Left ventricle myocardium inferior (tissue), 1 donor: ENCODE measurements around the gene L3MBTL4. TPM values are rescaled to one million over a fixed set of nuclear protein-coding genes. Genes with fewer than 3 reads are reported as not detected.

Experiments used
- DNase-seq: peaks from one replicate; pipeline ENCODE4 v3.0.0-alpha.2; 2020
- H3K27ac ChIP-seq: fragments of 200-600 bp; replicated peaks from 2 replicates; pipeline ENCODE4 v1.8.0; 2021
- H3K27me3 ChIP-seq: fragments of 200-600 bp; 2 replicates; pipeline ENCODE4 v1.8.0; 2021; ENCODE audit warnings: low read depth
- H3K36me3 ChIP-seq: fragments of 200-600 bp; 2 replicates; pipeline ENCODE4 v1.8.0; 2021
- H3K4me1 ChIP-seq: fragments of 200-600 bp; 2 replicates; pipeline ENCODE4 v1.8.0; 2021
- H3K4me3 ChIP-seq: fragments of 200-600 bp; 2 replicates; pipeline ENCODE4 v1.8.0; 2021; ENCODE audit warnings: mild to moderate bottlenecking, moderate library complexity
- H3K9me3 ChIP-seq: fragments of 200-600 bp; replicated peaks from 2 replicates; pipeline ENCODE4 v1.8.0; 2021
- intact Hi-C: fragments of 100-400 bp; cut with micrococcal nuclease; formaldehyde crosslinking; loops from one replicate; pipeline ENCODE4 v1.11.0; 2022
- total RNA-seq: library from RNA; stranded (reverse); fragmentation: NEBNext Ultra II Directional; extraction: Animal tissue kit (Norgen Biotek cat#: 25700); gene quantifications from one replicate; pipeline ENCODE4 v1.2.1, GENCODE V29; 2021
- TF ChIP-seq, protein P1 (sequence below): fragments of 200-600 bp; IDR thresholded peaks from 2 replicates; pipeline ENCODE4 v1.8.0; 2021; ENCODE audit warnings: antibody characterized with exemption, mild to moderate bottlenecking, borderline replicate concordance
- donor health status: DM: no; HTN: yes; CAD: no; lungs with severe emphysema.

Gene L3MBTL4
- total RNA-seq, 1 donor from 2014 or later: 3.5 TPM

DNA sequence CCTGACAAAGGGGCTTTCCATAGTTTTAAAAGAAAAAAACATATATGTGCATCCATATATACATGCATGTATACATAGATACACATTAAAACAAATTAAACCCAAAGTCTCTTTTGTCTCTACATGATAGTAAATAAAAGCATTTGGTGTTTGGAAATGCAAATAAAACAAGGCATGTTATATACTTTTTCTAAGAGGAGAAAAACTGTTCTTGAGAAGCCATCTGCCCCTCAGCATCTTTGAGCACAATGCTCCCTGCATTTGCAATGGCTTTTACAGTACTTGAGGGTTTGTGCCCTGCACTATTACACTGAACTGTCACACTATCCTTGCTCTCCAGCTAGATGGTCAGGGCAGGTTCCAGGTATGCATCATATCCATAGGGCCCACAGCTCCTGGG, 210.2 kb downstream of the L3MBTL4 start:
- H3K36me3 ChIP-seq: no peaks in the 10 kb centered on the region
- no peaks in the 10 kb centered on the region for H3K4me1 ChIP-seq
- H3K9me3 ChIP-seq: no peaks in the 10 kb centered on the region
- TF ChIP-seq, protein P1, sequence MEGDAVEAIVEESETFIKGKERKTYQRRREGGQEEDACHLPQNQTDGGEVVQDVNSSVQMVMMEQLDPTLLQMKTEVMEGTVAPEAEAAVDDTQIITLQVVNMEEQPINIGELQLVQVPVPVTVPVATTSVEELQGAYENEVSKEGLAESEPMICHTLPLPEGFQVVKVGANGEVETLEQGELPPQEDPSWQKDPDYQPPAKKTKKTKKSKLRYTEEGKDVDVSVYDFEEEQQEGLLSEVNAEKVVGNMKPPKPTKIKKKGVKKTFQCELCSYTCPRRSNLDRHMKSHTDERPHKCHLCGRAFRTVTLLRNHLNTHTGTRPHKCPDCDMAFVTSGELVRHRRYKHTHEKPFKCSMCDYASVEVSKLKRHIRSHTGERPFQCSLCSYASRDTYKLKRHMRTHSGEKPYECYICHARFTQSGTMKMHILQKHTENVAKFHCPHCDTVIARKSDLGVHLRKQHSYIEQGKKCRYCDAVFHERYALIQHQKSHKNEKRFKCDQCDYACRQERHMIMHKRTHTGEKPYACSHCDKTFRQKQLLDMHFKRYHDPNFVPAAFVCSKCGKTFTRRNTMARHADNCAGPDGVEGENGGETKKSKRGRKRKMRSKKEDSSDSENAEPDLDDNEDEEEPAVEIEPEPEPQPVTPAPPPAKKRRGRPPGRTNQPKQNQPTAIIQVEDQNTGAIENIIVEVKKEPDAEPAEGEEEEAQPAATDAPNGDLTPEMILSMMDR: no peak
- no peak overlapping the region for H3K27ac ChIP-seq
- H3K4me3 ChIP-seq: no peak overlapping the region
- intact Hi-C loops: loop anchor here (10.0 kb wide), 1 partner anchor 150 kb away; no protein-coding TSS in a partner anchor
- DNase-seq: no peak
- no peaks in the 10 kb centered on the region for H3K27me3 ChIP-seq

DNA sequence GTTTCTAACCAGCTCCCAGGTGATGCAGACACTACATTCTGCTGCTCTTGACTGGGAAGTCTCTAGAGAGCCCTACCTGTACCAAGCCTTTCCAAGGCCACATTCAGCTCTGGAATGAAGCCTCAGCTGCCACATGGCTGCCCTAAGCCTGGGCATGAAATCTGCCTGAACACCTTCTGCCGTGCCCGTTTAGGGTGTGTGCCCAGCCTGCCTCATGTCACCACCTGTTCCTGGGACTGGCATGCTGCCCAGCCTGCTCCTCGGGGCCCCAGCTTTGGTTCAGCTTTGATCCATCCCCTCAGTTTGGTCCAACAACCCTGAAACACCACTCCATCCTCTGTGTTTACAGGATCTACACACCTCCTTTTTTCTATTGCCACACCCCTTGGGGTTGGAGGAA, 210.9 kb downstream of the L3MBTL4 start:
- Histone ChIP-seq H3K9me3 (no peaks in the 10 kb centered on the region), H3K4me1 (no peaks in the 10 kb centered on the region), H3K27ac (no peak overlapping the region), H3K36me3 (no peaks in the 10 kb centered on the region), H3K4me3 (no peak overlapping the region), H3K27me3 (no peaks in the 10 kb centered on the region)
- TF ChIP-seq, protein P1: no peak
- intact Hi-C loops: loop anchor here (10.0 kb wide), 1 partner anchor 149 kb away; no protein-coding TSS in a partner anchor
- DNase-seq: no peak

DNA sequence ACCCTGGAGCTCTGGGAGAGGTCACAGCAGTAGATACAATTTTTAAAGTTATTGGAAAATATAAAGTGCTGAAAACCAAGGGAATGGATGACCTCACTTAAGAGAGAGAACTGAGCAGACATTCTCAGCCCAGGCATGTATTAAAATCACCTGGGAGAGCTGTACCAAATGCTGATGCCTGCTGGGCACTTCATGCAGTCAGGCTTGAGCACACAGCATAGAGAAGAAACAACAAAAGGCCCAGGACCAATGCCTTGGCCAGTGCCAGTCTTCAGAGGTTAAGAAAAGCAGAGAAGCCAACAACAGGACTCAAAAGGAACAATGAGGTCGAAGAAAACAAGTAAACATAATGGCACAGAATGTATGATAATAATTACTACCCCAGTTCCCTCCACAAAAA, 211.8 kb downstream of the L3MBTL4 start:
- intact Hi-C loops: loop anchor here (10.0 kb wide), 1 partner anchor 148 kb away; no protein-coding TSS in a partner anchor
- TF ChIP-seq, protein P1: no peak

DNA sequence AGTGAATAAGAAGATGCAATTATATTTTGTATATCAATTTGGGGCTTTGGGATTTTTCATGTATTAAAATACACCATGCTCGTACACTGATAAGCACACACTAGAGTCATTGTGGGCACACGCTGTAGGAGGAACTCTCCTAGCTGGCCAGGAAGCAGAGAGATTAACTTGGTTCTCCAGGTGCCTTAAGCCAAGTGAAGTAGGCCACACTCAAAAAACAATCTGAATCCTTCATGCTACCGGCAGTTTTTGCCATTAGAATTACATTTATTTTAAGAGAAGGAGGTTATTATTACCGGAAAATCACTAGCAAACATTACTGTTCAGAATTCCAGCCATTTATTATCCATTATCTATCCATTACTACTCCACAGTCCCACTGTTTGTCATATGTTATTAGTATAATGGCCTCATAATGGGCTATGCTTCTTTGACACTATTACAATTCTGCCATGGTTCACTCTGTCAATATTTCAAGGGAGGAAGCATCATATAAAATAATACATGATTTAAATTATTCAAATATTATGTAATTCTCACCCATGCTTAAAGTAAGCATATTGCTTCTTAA, 214.4 kb downstream of the L3MBTL4 start:
- H3K27ac ChIP-seq: no peak overlapping the region
- no peaks in the 10 kb centered on the region for H3K4me1 ChIP-seq
- H3K4me3 ChIP-seq: no peak overlapping the region
- TF ChIP-seq, protein P1: no peak
- H3K9me3 ChIP-seq: no peaks in the 10 kb centered on the region
- DNase-seq: no peak
- intact Hi-C loops: loop anchor here (10.0 kb wide), 1 partner anchor 145 kb away; no protein-coding TSS in a partner anchor
- no peaks in the 10 kb centered on the region for H3K36me3 ChIP-seq
- H3K27me3 ChIP-seq: no peaks in the 10 kb centered on the region

More for the DNA sequence above, 211.8 kb downstream of the L3MBTL4 start:
- Histone ChIP-seq H3K27me3 (no peaks in the 10 kb centered on the region), H3K4me3 (no peak overlapping the region), H3K27ac (no peak overlapping the region), H3K36me3 (no peaks in the 10 kb centered on the region), H3K9me3 (no peaks in the 10 kb centered on the region), H3K4me1 (no peaks in the 10 kb centered on the region)
- DNase-seq: no peak

DNA sequence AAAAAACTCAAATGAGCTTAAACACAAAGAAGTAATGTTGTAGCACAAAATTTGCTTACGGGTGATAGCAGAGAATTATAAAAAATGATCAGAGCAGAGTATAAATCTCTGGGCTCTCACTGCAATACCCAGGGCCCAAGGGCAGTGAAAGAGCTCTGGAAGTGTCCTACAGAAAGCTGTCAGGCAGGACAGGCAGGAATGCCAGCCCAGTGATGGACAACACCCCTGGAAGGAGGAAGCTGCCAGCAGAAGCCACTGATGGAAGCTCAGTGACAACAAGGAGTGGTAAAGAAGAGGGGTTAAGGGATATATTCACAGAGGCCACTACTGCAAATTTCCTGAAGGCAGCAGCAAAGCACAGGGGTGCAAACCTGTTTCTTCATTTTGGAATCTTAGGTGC, 214.9 kb downstream of the L3MBTL4 start:
- DNase-seq: no peak
- intact Hi-C loops: loop anchor here (10.0 kb wide), 1 partner anchor 145 kb away; no protein-coding TSS in a partner anchor
- no peaks in the 10 kb centered on the region for H3K9me3 ChIP-seq
- TF ChIP-seq, protein P1: no peak
- H3K27ac ChIP-seq: no peak overlapping the region
- H3K36me3 ChIP-seq: no peaks in the 10 kb centered on the region
- H3K4me3 ChIP-seq: no peak overlapping the region
- H3K27me3 ChIP-seq: no peaks in the 10 kb centered on the region
- no peaks in the 10 kb centered on the region for H3K4me1 ChIP-seq
